H1 (cell line): Measurements from ENCODE around the gene CAP1. TPM values are rescaled to one million over a fixed set of nuclear protein-coding genes. Genes with fewer than 3 reads are reported as not detected.

Source experiments
- CTCF ChIA-PET: fragments of 300-600 bp; sonication (Branson Sonifier 250); formaldehyde crosslinking; loops from one replicate; lab custom pipeline; 2021; ENCODE audit not compliant: partially characterized antibody; lab: Charles Lee
- POLR2A ChIA-PET: fragments of 300-600 bp; sonication (Branson Sonifier 250); formaldehyde crosslinking; loops from one replicate; lab custom pipeline; 2021; ENCODE audit warnings: inconsistent platforms; ENCODE audit not compliant: partially characterized antibody; lab: Charles Lee
- DNase-seq, 2 experiments: peaks; one replicate each; pipeline versions ENCODE4 v3.0.0 to v3.0.0-alpha.2; 2010 to 2022; ENCODE audit warnings: low spot score in 2 of 2, low read depth in 1 of 2, mixed read lengths in 1 of 2
- FAIRE-seq: peaks from 2 replicates; lab custom pipeline; 2011; peaks lifted over from hg19 to GRCh38; lab: Jason Lieb, UNC
- H2AFZ ChIP-seq: 2 replicates; pipeline ENCODE4 v1.8.1; 2012; ENCODE audit warnings: low read length, inconsistent platforms
- H2AK5ac ChIP-seq: 2 replicates; pipeline ENCODE4 v1.6.1; 2013; ENCODE audit warnings: low read depth, low read length
- H2BK120ac ChIP-seq: replicated peaks from 2 replicates; pipeline ENCODE3; 2013; ENCODE audit warnings: low read depth, low read length, inconsistent platforms
- H2BK12ac ChIP-seq: 2 replicates; pipeline ENCODE4 v1.6.1; 2013; ENCODE audit warnings: low read depth, low read length
- H2BK15ac ChIP-seq: 2 replicates; pipeline ENCODE4 v1.6.1; 2013; ENCODE audit warnings: low read length
- H2BK20ac ChIP-seq: 2 replicates; pipeline ENCODE4 v1.6.1; 2013; ENCODE audit warnings: low read length
- H2BK5ac ChIP-seq: 2 replicates; pipeline ENCODE4 v1.6.1; 2013; ENCODE audit warnings: low read depth, low read length
- H3K14ac ChIP-seq: 2 replicates; pipeline ENCODE4 v1.6.1; 2013; ENCODE audit warnings: inconsistent platforms; ENCODE audit not compliant: insufficient read length
- H3K18ac ChIP-seq: 2 replicates; pipeline ENCODE4 v1.6.1; 2013; ENCODE audit warnings: low read length; ENCODE audit errors: extremely low read depth
- H3K23ac ChIP-seq: 2 replicates; pipeline ENCODE4 v1.6.1; 2013; ENCODE audit warnings: inconsistent platforms; ENCODE audit not compliant: insufficient read length
- H3K23me2 ChIP-seq: 2 replicates; pipeline ENCODE4 v1.6.1; 2013; ENCODE audit warnings: low read depth, low read length
- H3K27ac ChIP-seq: 2 replicates; pipeline ENCODE4 v1.6.1; 2011; ENCODE audit warnings: low read depth, low read length, inconsistent platforms
- H3K27me3 ChIP-seq, 4 experiments: replicated peaks in 1 of 4; 1 replicate in 1 of 4; 2 replicates in 3 of 4; pipeline versions ENCODE4 v1.6.1 to v1.8.1; 2011 to 2013; ENCODE audit warnings: low read length in 3 of 4, mild to moderate bottlenecking in 3 of 4, inconsistent platforms in 2 of 4, mixed read lengths in 2 of 4, moderate library complexity in 1 of 4; ENCODE audit not compliant: control insufficient read depth in 3 of 4, insufficient read depth in 3 of 4; ENCODE audit errors: extremely low read depth in 1 of 4
- H3K36me3 ChIP-seq, 4 experiments: 2 replicates each; pipeline versions ENCODE4 v1.6.1 to v1.8.1; 2011 to 2013; ENCODE audit warnings: mild to moderate bottlenecking in 4 of 4, low read length in 3 of 4, moderate library complexity in 2 of 4, control low read depth in 1 of 4, inconsistent platforms in 1 of 4; ENCODE audit not compliant: insufficient read depth in 4 of 4, control insufficient read depth in 2 of 4
- H3K4ac ChIP-seq: replicated peaks from 2 replicates; pipeline ENCODE3; 2013; ENCODE audit warnings: low read length, low read depth, mixed read lengths, inconsistent platforms; ENCODE audit not compliant: insufficient read length
- H3K4me1 ChIP-seq, 4 experiments: replicated peaks in 1 of 4; 1 replicate in 1 of 4; 2 replicates in 3 of 4; pipeline versions ENCODE4 v1.6.1 to v1.8.1; 2011 to 2013; ENCODE audit warnings: low read length in 3 of 4, inconsistent platforms in 2 of 4, mixed read lengths in 1 of 4; ENCODE audit not compliant: insufficient read depth in 4 of 4, control insufficient read depth in 3 of 4
- H3K4me2 ChIP-seq, 2 experiments: 2 replicates each; pipeline versions ENCODE4 v1.6.1 to v1.8.1; 2011 to 2013; ENCODE audit warnings: low read depth in 2 of 2, low read length in 2 of 2, control low read depth in 1 of 2, inconsistent platforms in 1 of 2, mild to moderate bottlenecking in 1 of 2; ENCODE audit not compliant: insufficient read depth in 1 of 2
- H3K4me3 ChIP-seq, 4 experiments: fragments of 200-600, 300-600 bp in 1 of 4; sonication (generic), shearing (Covaris generic), sonication (Bioruptor Twin) in 1 of 4; 2 replicates each; pipeline versions ENCODE4 v1.5.1 to v1.8.1; 2011 to 2016; ENCODE audit warnings: low read length in 4 of 4, low read depth in 3 of 4, control low read depth in 2 of 4, inconsistent platforms in 2 of 4, mild to moderate bottlenecking in 2 of 4, mixed read lengths in 1 of 4, moderate library complexity in 1 of 4; ENCODE audit not compliant: insufficient read depth in 2 of 4; ENCODE audit errors: extremely low read depth in 1 of 4
- H3K56ac ChIP-seq: replicated peaks from 2 replicates; pipeline ENCODE3; 2013; ENCODE audit warnings: low read depth, mild to moderate bottlenecking, mixed read lengths, low read length, inconsistent platforms; ENCODE audit not compliant: insufficient read length
- H3K79me1 ChIP-seq: 2 replicates; pipeline ENCODE4 v1.6.1; 2013; ENCODE audit warnings: low read depth, low read length, control low read depth
- H3K79me2 ChIP-seq, 2 experiments: 2 replicates each; pipeline versions ENCODE4 v1.6.1 to v1.8.1; 2012 to 2013; ENCODE audit warnings: low read length in 2 of 2, mild to moderate bottlenecking in 2 of 2, inconsistent platforms in 1 of 2; ENCODE audit not compliant: insufficient read depth in 2 of 2, control insufficient read depth in 1 of 2
- H3K9ac ChIP-seq, 4 experiments: replicated peaks in 1 of 4; 1 replicate in 1 of 4; 2 replicates in 3 of 4; pipeline versions ENCODE4 v1.6.1 to v1.8.1; 2011 to 2013; ENCODE audit warnings: low read depth in 3 of 4, low read length in 3 of 4, control low read depth in 2 of 4, mild to moderate bottlenecking in 2 of 4, moderate library complexity in 2 of 4, inconsistent platforms in 1 of 4; ENCODE audit errors: extremely low read depth in 1 of 4
- H3K9me3 ChIP-seq, 2 experiments: 2 replicates each; pipeline versions ENCODE4 v1.6.1 to v1.8.1; 2012 to 2013; ENCODE audit warnings: mild to moderate bottlenecking in 2 of 2, moderate library complexity in 2 of 2, control low read depth in 1 of 2, inconsistent platforms in 1 of 2, low read depth in 1 of 2, low read length in 1 of 2, mixed read lengths in 1 of 2; ENCODE audit not compliant: insufficient read depth in 2 of 2
- H4K20me1 ChIP-seq, 2 experiments: replicated peaks in 1 of 2; 2 replicates each; pipeline versions ENCODE3 to v1.8.1; 2011 to 2013; ENCODE audit warnings: inconsistent platforms in 2 of 2, low read length in 2 of 2, mild to moderate bottlenecking in 1 of 2; ENCODE audit not compliant: insufficient read depth in 2 of 2, control insufficient read depth in 1 of 2
- H4K5ac ChIP-seq: 2 replicates; pipeline ENCODE4 v1.6.1; 2013; ENCODE audit warnings: low read length, low read depth, mixed read lengths, inconsistent platforms; ENCODE audit not compliant: insufficient read length
- H4K8ac ChIP-seq: 2 replicates; pipeline ENCODE4 v1.8.0; 2013; ENCODE audit warnings: mild to moderate bottlenecking, moderate library complexity, low read length, inconsistent platforms; ENCODE audit not compliant: insufficient read depth; ENCODE audit errors: extremely low read depth
- H4K91ac ChIP-seq: replicated peaks from 2 replicates; pipeline ENCODE3; 2013; ENCODE audit warnings: low read length, mixed read lengths, inconsistent platforms; ENCODE audit not compliant: insufficient read length
- CTBP2 ChIP-seq: IDR thresholded peaks from 2 replicates; pipeline ENCODE4 v1.7.0; 2011; ENCODE audit warnings: borderline replicate concordance, mild to moderate bottlenecking, moderate library complexity, mixed read lengths, low read length; ENCODE audit not compliant: insufficient read depth, insufficient read length
- HDAC2 ChIP-seq, 2 experiments: fragments of 300-600 bp in 1 of 2; sonication (generic) in 1 of 2; IDR thresholded peaks; 2 replicates each; pipeline ENCODE4 v1.6.1; 2011 to 2012; ENCODE audit warnings: low read depth in 2 of 2, low read length in 2 of 2, mild to moderate bottlenecking in 2 of 2, moderate library complexity in 2 of 2, borderline replicate concordance in 1 of 2, inconsistent platforms in 1 of 2
- NANOG ChIP-seq: IDR thresholded peaks from 2 replicates; pipeline ENCODE4 v1.6.1; 2011; ENCODE audit warnings: low read length, low read depth, mild to moderate bottlenecking, inconsistent platforms; ENCODE audit not compliant: insufficient read depth, poor library complexity, severe bottlenecking
- RNF2 ChIP-seq: fragments of 200-900, 300-1000 bp; sonication (generic); IDR thresholded peaks from 2 replicates; pipeline ENCODE4 v1.7.1; 2016; ENCODE audit warnings: borderline replicate concordance, low read depth, mild to moderate bottlenecking, antibody characterized with exemption, low read length; ENCODE audit not compliant: poor library complexity, severe bottlenecking; ENCODE audit errors: missing control alignments
- TAF7 ChIP-seq: optimal IDR thresholded peaks from 2 replicates; pipeline ENCODE3; 2011; ENCODE audit warnings: low read depth, mild to moderate bottlenecking, inconsistent platforms, low read length, moderate library complexity, borderline replicate concordance
- TEAD4 ChIP-seq: IDR thresholded peaks from 2 replicates; pipeline ENCODE4 v1.6.1; 2012; ENCODE audit warnings: low read depth, low read length, inconsistent platforms, mixed read lengths
- ZNF274 ChIP-seq: IDR thresholded peaks from 2 replicates; pipeline ENCODE4 v1.7.0; 2012; ENCODE audit warnings: low read length, borderline replicate concordance; ENCODE audit errors: extremely low read depth
- WGBS, 2 experiments: shearing (Covaris generic) in 1 of 2; methylation state at CpG; one replicate each; pipeline versions ENCODE4 v1.1.6 to v1.1.7; 2013 to 2015; ENCODE audit warnings: low lambda C conversion rate in 2 of 2, mixed read lengths in 2 of 2, inconsistent platforms in 1 of 2, low coverage in 1 of 2, missing lambda C conversion rate in 1 of 2; ENCODE audit not compliant: insufficient replicate concordance in 2 of 2, insufficient coverage in 1 of 2, insufficient read length in 1 of 2; ENCODE audit errors: extremely low coverage in 1 of 2, missing lambda C conversion rate in 1 of 2; 5-methylcytosine and 5-hydroxymethylcytosine counted together
- polyA plus RNA-seq, 7 experiments: library from polyadenylated mRNA; depleted of rRNA in 3 of 7; stranded (reverse) in 5 of 7; unstranded in 2 of 7; fragments of >200 nt in 5 of 7; fragments of 200-250 nt in 2 of 7; gene quantifications; 1 replicate in 5 of 7; 2 replicates in 1 of 7; 4 replicates in 1 of 7; pipeline versions ENCODE4 v1.2.1 to v1.2.3, GENCODE V29; 2011 to 2013; ENCODE audit warnings: missing spikeins in 2 of 7, mixed read lengths in 2 of 7
- total RNA-seq: library from RNA; stranded (reverse); fragmentation: NEBNext Ultra II Directional; extraction: Animal tissue kit (Norgen Biotek cat#: 25700); gene quantifications from 2 replicates; pipeline ENCODE4 v1.2.1, GENCODE V29; 2021
- TF ChIP-seq, protein P1 (sequence below): IDR thresholded peaks from 2 replicates; pipeline ENCODE4 v1.6.1; 2012; ENCODE audit warnings: inconsistent platforms

CAP1 gene
- total and polyA plus RNA-seq, 2 of the 8 experiments (the other 6 are each of a cell fraction or from before 2014, with no cell fraction given), result 140 to 295 TPM

DNA sequence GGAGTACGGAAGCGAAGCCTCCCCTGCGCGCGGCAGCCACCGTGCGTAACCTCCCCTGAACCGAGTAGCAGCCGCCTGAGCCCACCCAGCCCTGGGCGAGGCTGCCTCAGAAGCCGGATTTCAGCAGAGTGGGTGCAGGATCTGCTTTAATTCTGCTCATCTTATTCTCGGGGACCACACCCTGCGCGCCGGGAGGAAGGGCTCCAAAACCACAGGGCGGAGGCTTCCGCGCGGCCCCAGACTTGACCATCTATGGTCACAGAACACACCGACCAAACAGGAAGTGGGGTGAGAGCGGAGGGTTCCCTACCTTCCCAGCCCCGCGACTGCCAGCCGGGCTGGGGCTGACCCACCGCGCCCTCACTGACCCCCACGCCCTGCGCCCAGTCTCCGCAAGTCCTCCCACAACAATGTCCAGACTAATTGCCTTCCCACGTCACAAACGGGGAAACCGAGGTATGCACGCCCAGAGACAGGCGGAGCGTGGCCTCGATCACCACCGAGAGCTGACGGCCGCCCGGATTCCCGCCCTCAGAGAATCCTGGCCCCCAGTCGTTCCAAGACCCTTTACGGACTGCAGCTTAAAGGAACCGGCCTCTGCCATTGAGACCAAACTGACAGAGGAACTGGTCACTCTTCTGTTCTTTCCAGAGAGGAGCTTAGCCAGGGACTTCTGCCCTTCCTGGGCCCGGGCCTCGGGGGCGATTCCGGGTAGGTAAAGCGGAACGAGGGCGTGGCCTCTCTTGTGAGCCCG lies 595 bp upstream of the CAP1 start:
- H3K23ac ChIP-seq, result no peak overlapping the region
- H2BK12ac ChIP-seq, result peak overlapping the region; percentile 95
- H3K4me1 ChIP-seq, result peaks cover 3 to 7% (median 3%) of the 10 kb centered on the region in 4 experiments; a peak in 4 of 7 replicates
- H2AFZ ChIP-seq, result no peak overlapping the region
- peak overlapping the region; percentile 82 for H4K5ac ChIP-seq
- H3K27me3 ChIP-seq, result no peaks in the 10 kb centered on the region
- H3K27ac ChIP-seq, result peak overlapping the region; percentile 96
- H3K14ac ChIP-seq, result no peak overlapping the region
- H3K56ac ChIP-seq, result peak overlapping the region; percentile 69
- H2BK15ac ChIP-seq, result peak overlapping the region; percentile 72; the same call in 1 of the 2 replicates
- peak overlapping the region; percentile 99 for H3K18ac ChIP-seq
- H4K8ac ChIP-seq, result peak overlapping the region; percentile 95
- H3K9me3 ChIP-seq, result no peaks in the 10 kb centered on the region
- peaks cover 22 to 40% of the 10 kb centered on the region in 2 experiments for H3K79me2 ChIP-seq
- FAIRE-seq (no peak), DNase-seq (peak; percentile 64 to 84)
- peak overlapping the region; percentile 80 to 85 for H3K4me2 ChIP-seq
- H4K20me1 ChIP-seq, result peaks cover 0 to 11% of the 10 kb centered on the region in 2 experiments
- H3K79me1 ChIP-seq, result peaks cover 5% of the 10 kb centered on the region
- peak overlapping the region; percentile 73 to 99 (median 76) for H3K4me3 ChIP-seq
- peak overlapping the region; percentile 95 for H4K91ac ChIP-seq
- H3K23me2 ChIP-seq, result peaks cover 4% of the 10 kb centered on the region
- peak overlapping the region; percentile 73 to 99 (median 94) for H3K9ac ChIP-seq
- POLR2A ChIA-PET, result interaction anchor here (0.6 to 2.8 kb wide), 47 partner anchors 9 to 651 kb away, joined by 3 to 17 read pairs (median 5); partner anchors contain the start of genes MYCL, NFYC, ZFP69B and ZMPSTE24
- H2AK5ac ChIP-seq, result peak overlapping the region; percentile 46; the same call in 1 of the 2 replicates
- H2BK5ac ChIP-seq, result peak overlapping the region; percentile 98
- H2BK20ac ChIP-seq, result no peak overlapping the region
- no peak overlapping the region for H2BK120ac ChIP-seq
- peak overlapping the region; percentile 96 for H3K4ac ChIP-seq
- CTCF ChIA-PET, result interaction anchor here (0.7 to 3.0 kb wide), 7 partner anchors 17 to 147 kb away, joined by 3 to 11 read pairs (median 4); no protein-coding TSS in a partner anchor
- H3K36me3 ChIP-seq, result peaks cover 0 to 4% (median 0%) of the 10 kb centered on the region in 4 experiments; a peak in 2 of 8 replicates
- 2% methylated on average over 47 of the region's 52 CpGs; no CpG with 5 or more reads in 1 of the 2 experiments for WGBS, 2 experiments
- TF ChIP-seq, protein P1, sequence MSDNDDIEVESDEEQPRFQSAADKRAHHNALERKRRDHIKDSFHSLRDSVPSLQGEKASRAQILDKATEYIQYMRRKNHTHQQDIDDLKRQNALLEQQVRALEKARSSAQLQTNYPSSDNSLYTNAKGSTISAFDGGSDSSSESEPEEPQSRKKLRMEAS, result peak; percentile 56
- TF ChIP-seq RNF2, result no peak
- peak; percentile 86 for TF ChIP-seq TAF7
- TF ChIP-seq NANOG, result no peak
- TF ChIP-seq ZNF274, result no peak
- peak; percentile 65 for TF ChIP-seq CTBP2
- 0 out of 2 replicates have a peak, but pooled peaks have one; percentile 5 for TF ChIP-seq TEAD4
- peak in 1 of 2 experiments; percentile 81; a peak in 1 of 4 replicates for TF ChIP-seq HDAC2 (IDR thresholded peaks at IDR 0.05; ENCODE audit: borderline replicate concordance in 1 of 2, low read depth in 2 of 2, low read length in 2 of 2)
